WERI-Rb-1 (cell line): ENCODE data around the gene DPAGT1.

ENCODE experiments used
- DNase-seq: peaks from one replicate; pipeline ENCODE4 v3.0.0-alpha.2; 2020
- H3K27ac ChIP-seq: fragments of 250-450 bp; sonication (Bioruptor Pico); 2 replicates; pipeline ENCODE4 v1.5.1; 2020; ENCODE audit warnings: mild to moderate bottlenecking, moderate library complexity
- H3K27me3 ChIP-seq: fragments of 250-450 bp; sonication (Bioruptor Pico); 2 replicates; pipeline ENCODE4 v1.5.1; 2021; ENCODE audit warnings: mild to moderate bottlenecking, low read depth, moderate library complexity; ENCODE audit not compliant: insufficient read depth, severe bottlenecking
- H3K36me3 ChIP-seq: fragments of 250-450 bp; sonication (Bioruptor Pico); 2 replicates; pipeline ENCODE4 v1.5.1; 2020; ENCODE audit warnings: mild to moderate bottlenecking, moderate library complexity
- H3K4me3 ChIP-seq: 2 replicates; pipeline ENCODE4 v1.5.1; 2011; ENCODE audit warnings: low read depth, mild to moderate bottlenecking, control low read depth, low read length
- H3K9me3 ChIP-seq: fragments of 250-450 bp; sonication (Bioruptor Pico); 2 replicates; pipeline ENCODE4 v1.5.1; 2021; ENCODE audit warnings: mild to moderate bottlenecking, moderate library complexity; ENCODE audit not compliant: severe bottlenecking
- TF ChIP-seq, protein P1 (sequence below): IDR thresholded peaks from 2 replicates; pipeline ENCODE4 v1.5.1; 2011; ENCODE audit warnings: low read depth, mild to moderate bottlenecking, control low read depth, inconsistent platforms, low read length

DPAGT1 gene

DNA sequence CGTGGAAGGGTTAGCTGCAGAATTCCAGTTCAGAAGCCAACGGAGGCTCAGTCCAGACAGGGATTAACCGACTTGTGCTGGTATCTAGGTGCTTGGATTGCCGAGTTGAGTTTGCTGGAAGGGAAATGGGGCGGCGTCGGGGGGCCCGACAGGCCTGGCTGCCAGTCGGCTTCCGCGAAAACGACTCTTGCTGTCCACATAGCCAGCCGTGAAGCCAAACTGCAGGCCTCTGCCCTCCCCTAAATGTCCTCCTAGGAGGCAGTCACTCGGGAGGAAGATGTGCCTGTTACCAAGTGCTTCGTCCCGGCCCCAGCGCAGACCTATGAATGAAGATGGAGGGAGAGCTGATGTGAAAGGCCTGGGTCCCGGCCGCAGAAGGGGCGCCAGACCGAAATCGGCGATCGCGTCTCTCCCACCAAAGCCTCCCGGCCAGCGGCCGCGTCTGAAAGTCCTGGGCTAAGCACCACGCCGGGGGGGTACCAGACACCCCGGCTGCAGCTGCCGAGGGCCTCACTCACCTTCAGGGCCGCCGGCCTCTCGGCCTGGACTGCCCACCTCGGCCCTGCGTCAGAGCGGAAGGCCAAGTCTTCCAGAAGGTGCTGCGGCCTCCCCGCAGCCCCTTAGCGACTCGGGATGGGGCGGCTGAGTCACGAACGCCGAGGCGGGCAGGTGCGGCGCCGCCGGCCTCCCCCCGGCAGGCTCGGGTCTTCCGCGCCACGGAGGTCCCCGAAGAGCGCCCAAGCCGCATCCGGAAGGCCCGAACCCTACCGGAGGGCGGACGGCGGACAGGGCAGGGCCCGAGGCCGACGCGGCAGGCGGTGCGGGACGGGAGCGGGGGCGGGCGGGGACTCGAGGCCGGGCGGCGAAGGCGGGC is 7.5 kb downstream of the DPAGT1 start:
- no peak for DNase-seq
- H3K9me3 ChIP-seq: no peaks in the 10 kb centered on the region
- TF ChIP-seq, protein P1, sequence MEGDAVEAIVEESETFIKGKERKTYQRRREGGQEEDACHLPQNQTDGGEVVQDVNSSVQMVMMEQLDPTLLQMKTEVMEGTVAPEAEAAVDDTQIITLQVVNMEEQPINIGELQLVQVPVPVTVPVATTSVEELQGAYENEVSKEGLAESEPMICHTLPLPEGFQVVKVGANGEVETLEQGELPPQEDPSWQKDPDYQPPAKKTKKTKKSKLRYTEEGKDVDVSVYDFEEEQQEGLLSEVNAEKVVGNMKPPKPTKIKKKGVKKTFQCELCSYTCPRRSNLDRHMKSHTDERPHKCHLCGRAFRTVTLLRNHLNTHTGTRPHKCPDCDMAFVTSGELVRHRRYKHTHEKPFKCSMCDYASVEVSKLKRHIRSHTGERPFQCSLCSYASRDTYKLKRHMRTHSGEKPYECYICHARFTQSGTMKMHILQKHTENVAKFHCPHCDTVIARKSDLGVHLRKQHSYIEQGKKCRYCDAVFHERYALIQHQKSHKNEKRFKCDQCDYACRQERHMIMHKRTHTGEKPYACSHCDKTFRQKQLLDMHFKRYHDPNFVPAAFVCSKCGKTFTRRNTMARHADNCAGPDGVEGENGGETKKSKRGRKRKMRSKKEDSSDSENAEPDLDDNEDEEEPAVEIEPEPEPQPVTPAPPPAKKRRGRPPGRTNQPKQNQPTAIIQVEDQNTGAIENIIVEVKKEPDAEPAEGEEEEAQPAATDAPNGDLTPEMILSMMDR: no peak
- no peaks in the 10 kb centered on the region for H3K27me3 ChIP-seq
- peak overlapping the region; percentile 67 for H3K4me3 ChIP-seq
- peak overlapping the region; percentile 97 for H3K27ac ChIP-seq
- peaks cover 60% of the 10 kb centered on the region for H3K36me3 ChIP-seq

DNA sequence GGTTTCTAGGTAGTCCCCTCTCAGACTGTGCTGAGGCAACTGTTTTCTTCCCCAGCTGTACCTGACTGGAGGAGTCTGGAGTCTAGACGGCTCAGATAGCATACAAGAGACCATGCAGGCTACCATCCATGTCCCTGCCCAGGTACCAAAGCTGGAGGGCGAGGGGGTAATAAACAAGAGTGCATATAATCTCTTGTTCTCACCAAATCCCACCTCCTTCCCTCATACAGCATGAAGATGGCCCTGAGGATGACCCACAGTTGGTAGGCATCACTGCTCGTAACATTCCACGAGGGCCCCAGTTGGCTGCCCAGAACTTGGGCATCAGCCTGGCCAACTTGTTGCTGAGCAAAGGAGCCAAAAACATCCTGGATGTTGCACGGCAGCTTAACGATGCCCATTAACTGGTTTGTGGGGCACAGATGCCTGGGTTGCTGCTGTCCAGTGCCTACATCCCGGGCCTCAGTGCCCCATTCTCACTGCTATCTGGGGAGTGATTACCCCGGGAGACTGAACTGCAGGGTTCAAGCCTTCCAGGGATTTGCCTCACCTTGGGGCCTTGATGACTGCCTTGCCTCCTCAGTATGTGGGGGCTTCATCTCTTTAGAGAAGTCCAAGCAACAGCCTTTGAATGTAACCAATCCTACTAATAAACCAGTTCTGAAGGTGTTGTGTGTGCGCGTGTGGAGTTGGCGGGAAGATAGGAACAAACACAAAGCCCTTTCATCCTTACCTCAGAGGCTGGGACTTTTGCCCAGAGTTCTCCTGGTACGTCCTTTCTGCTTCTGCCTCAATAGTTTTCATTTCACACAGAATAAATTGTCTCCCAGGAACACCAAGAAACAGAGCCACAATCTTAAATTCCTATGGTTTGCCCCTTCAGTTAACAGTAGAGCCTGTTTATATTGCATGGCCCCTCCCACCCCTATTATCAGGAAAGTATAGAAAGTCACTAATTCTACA is 8.5 kb downstream of the DPAGT1 start:
- DNase-seq: no peak
- Histone ChIP-seq H3K27ac (peak overlapping the region; percentile 97), H3K4me3 (peak overlapping the region; percentile 67), H3K27me3 (no peaks in the 10 kb centered on the region), H3K36me3 (peaks cover 53% of the 10 kb centered on the region), H3K9me3 (no peaks in the 10 kb centered on the region)
- TF ChIP-seq, protein P1: no peak

- H3K4me3 ChIP-seq: peak overlapping the region; percentile 67
- peaks cover 43% of the 10 kb centered on the region for H3K36me3 ChIP-seq
- TF ChIP-seq, protein P1: no peak
- no peaks in the 10 kb centered on the region for H3K27me3 ChIP-seq
- no peaks in the 10 kb centered on the region for H3K9me3 ChIP-seq
- DNase-seq: peak; percentile 16
- peak overlapping the region; percentile 97 for H3K27ac ChIP-seq
Observed at GRCh38 chr11:119091966-119092879, 9.4 kb downstream of the DPAGT1 start.

- Histone ChIP-seq H3K27ac (0 out of 2 replicates have a peak overlapping the region, but pooled peaks have one; percentile 97), H3K4me3 (no peak overlapping the region), H3K27me3 (no peaks in the 10 kb centered on the region), H3K36me3 (peaks cover 33% of the 10 kb centered on the region), H3K9me3 (no peaks in the 10 kb centered on the region)
- peak; percentile 16 for DNase-seq
- TF ChIP-seq, protein P1: no peak
Observed at GRCh38 chr11:119091178-119091577, 10.5 kb downstream of the DPAGT1 start.

DNA sequence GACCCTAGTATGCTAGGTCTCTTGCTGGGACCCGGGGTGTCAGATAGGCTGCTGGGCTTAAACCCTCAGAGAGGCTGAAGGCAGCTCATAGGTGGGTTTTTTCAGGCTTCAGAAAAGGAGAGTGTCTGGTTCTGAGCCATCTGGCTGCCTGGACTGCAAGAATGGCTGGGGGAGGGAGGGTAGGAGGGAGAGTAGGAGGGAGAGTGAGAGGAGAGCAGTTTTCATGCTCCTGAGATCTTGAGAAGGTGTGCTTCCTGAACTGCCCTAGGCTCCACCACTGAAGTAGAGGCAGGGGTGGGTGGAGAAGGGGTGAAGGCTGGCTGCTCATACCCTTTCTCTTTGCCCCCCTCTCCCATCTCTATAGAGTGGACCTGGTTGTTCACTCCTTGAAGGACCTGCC is 12.3 kb downstream of the DPAGT1 start:
- peaks cover 25% of the 10 kb centered on the region for H3K36me3 ChIP-seq

More for the DNA sequence above, 12.3 kb downstream of the DPAGT1 start:
- Histone ChIP-seq H3K4me3 (peak overlapping the region; percentile 27), H3K27me3 (no peaks in the 10 kb centered on the region), H3K27ac (peak overlapping the region; percentile 81), H3K9me3 (no peaks in the 10 kb centered on the region)
- TF ChIP-seq, protein P1: no peak
- peak; percentile 78 for DNase-seq
